Endothelial cell of umbilical vein (primary cell): ENCODE measurements around the gene GXYLT2. TPM values are rescaled to one million over a fixed set of nuclear protein-coding genes. Genes with fewer than 3 reads are reported as not detected.
A peak's percentile ranks its signal among the peaks of the same experiment; 100 is the strongest.

Experiments
- BruUV-seq: library from RNA; stranded (reverse); fragments of 400-500 nt; replicated peaks from 2 replicates; lab custom pipeline; 2021; lab: Mats Ljungman, UMichigan
- CTCF ChIA-PET: fragments of 300-600, 350-600 bp; sonication (Branson Sonifier 250); formaldehyde crosslinking; loops from one replicate; lab custom pipeline; 2021; ENCODE audit warnings: antibody characterized with exemption, inconsistent platforms; lab: Charles Lee
- POLR2A ChIA-PET: fragments of 300-600, 350-600 bp; sonication (Branson Sonifier 250); formaldehyde crosslinking; loops from one replicate; lab custom pipeline; 2021; ENCODE audit warnings: antibody characterized with exemption, inconsistent platforms; lab: Charles Lee
- DNase-seq: peaks from one replicate; pipeline ENCODE4 v3.0.0-alpha.2; 2011; ENCODE audit warnings: low read depth, low spot score
- FAIRE-seq: peaks from 2 replicates; lab custom pipeline; 2011; peaks lifted over from hg19 to GRCh38; lab: Jason Lieb, UNC
- H2AFZ ChIP-seq: 2 replicates; pipeline ENCODE4 v1.6.0; 2012; ENCODE audit warnings: low read depth, low read length, control low read depth, inconsistent platforms
- H3K27ac ChIP-seq: 2 replicates; pipeline ENCODE4 v1.5.1; 2011; ENCODE audit warnings: low read depth, mild to moderate bottlenecking, control low read depth, low read length, moderate library complexity; ENCODE audit not compliant: insufficient read depth
- H3K27me3 ChIP-seq, 2 experiments: 2 replicates each; pipeline versions ENCODE4 v1.6.0 to v1.6.1; 2011; ENCODE audit warnings: low read length in 2 of 2, mixed read lengths in 1 of 2; ENCODE audit not compliant: control insufficient read depth in 2 of 2, insufficient read depth in 2 of 2
- H3K36me3 ChIP-seq, 2 experiments: 2 replicates in 1 of 2; 3 replicates in 1 of 2; pipeline ENCODE4 v1.5.1; 2011; ENCODE audit warnings: low read length in 2 of 2, mild to moderate bottlenecking in 1 of 2, moderate library complexity in 1 of 2; ENCODE audit not compliant: control insufficient read depth in 2 of 2, insufficient read depth in 2 of 2; ENCODE audit errors: extremely low read depth in 1 of 2
- H3K4me1 ChIP-seq: 3 replicates; pipeline ENCODE4 v1.5.1; 2011; ENCODE audit warnings: mild to moderate bottlenecking, low read length; ENCODE audit not compliant: control insufficient read depth, insufficient read depth; ENCODE audit errors: extremely low read depth
- H3K4me2 ChIP-seq: 2 replicates; pipeline ENCODE4 v1.6.1; 2011; ENCODE audit warnings: low read length, control low read depth, mixed read lengths; ENCODE audit not compliant: insufficient read depth
- H3K4me3 ChIP-seq, 3 experiments: fragments of 200-600 bp in 1 of 3; sonication (generic), shearing (Covaris generic) in 1 of 3; replicated peaks in 1 of 3; 2 replicates each; pipeline ENCODE4 v1.5.1; 2011 to 2016; ENCODE audit warnings: control low read depth in 3 of 3, low read length in 3 of 3, mild to moderate bottlenecking in 2 of 3, inconsistent platforms in 1 of 3, low read depth in 1 of 3, moderate library complexity in 1 of 3; ENCODE audit not compliant: insufficient read depth in 1 of 3
- H3K79me2 ChIP-seq: 2 replicates; pipeline ENCODE4 v1.6.0; 2012; ENCODE audit warnings: low read length, inconsistent platforms; ENCODE audit not compliant: control insufficient read depth, insufficient read depth
- H3K9ac ChIP-seq: replicated peaks from 2 replicates; pipeline ENCODE3; 2011; ENCODE audit warnings: low read length, control low read depth; ENCODE audit not compliant: insufficient read depth; ENCODE audit errors: extremely low read depth
- H3K9me1 ChIP-seq: replicated peaks from 3 replicates; pipeline ENCODE4 v1.6.0; 2011; ENCODE audit warnings: mild to moderate bottlenecking, low read length; ENCODE audit not compliant: control insufficient read depth, insufficient read depth; ENCODE audit errors: extremely low read depth
- H3K9me3 ChIP-seq: replicated peaks from 2 replicates; pipeline ENCODE4 v1.5.1; 2012; ENCODE audit warnings: low read length, inconsistent platforms; ENCODE audit not compliant: control insufficient read depth, insufficient read depth
- H4K20me1 ChIP-seq: replicated peaks from 2 replicates; pipeline ENCODE3; 2011; ENCODE audit warnings: mild to moderate bottlenecking, low read length; ENCODE audit not compliant: control insufficient read depth, insufficient read depth; ENCODE audit errors: extremely low read depth
- EZH2 ChIP-seq: IDR thresholded peaks from 2 replicates; pipeline ENCODE4 v1.6.1; 2012; ENCODE audit warnings: borderline replicate concordance, low read depth, mild to moderate bottlenecking, moderate library complexity, low read length, inconsistent platforms; ENCODE audit not compliant: severe bottlenecking
- FOS ChIP-seq: IDR thresholded peaks from 2 replicates; pipeline ENCODE4 v1.6.1; 2011; ENCODE audit warnings: mild to moderate bottlenecking, low read length, moderate library complexity, borderline replicate concordance; ENCODE audit not compliant: insufficient read depth
- GATA2 ChIP-seq: IDR thresholded peaks from 2 replicates; pipeline ENCODE4 v1.7.0; 2011; ENCODE audit warnings: low read depth, mild to moderate bottlenecking, moderate library complexity, mixed read lengths, low read length; ENCODE audit not compliant: insufficient read length, insufficient read depth
- JUN ChIP-seq: IDR thresholded peaks from 2 replicates; pipeline ENCODE4 v1.6.1; 2011; ENCODE audit warnings: borderline replicate concordance, low read depth; ENCODE audit not compliant: insufficient read length, insufficient read depth
- MYC ChIP-seq: IDR thresholded peaks from one replicate; pipeline ENCODE4 v1.6.1; 2011; ENCODE audit warnings: mild to moderate bottlenecking, low read depth, low read length
- POLR2A ChIP-seq: IDR thresholded peaks from 2 replicates; pipeline ENCODE4 v1.6.1; 2012; ENCODE audit warnings: low read depth, mild to moderate bottlenecking, control low read depth, low read length
- POLR2AphosphoS5 ChIP-seq: IDR thresholded peaks from 2 replicates; pipeline ENCODE4 v1.6.1; 2012; ENCODE audit warnings: low read depth, mild to moderate bottlenecking, control low read depth, low read length, moderate library complexity; ENCODE audit not compliant: insufficient read depth
- dilution Hi-C: fragments of 300-500 bp; cut with MboI; formaldehyde crosslinking; loops from one replicate; pipeline ENCODE4 v1.15.0; 2019; ENCODE audit warnings: low sequenced_read_pairs; ENCODE audit not compliant: extremely low pct_ligation_motif_present
- intact Hi-C: fragments of 100-400 bp; cut with micrococcal nuclease; formaldehyde crosslinking; loops from one replicate; pipeline ENCODE4 v1.10.0; 2022
- polyA plus RNA-seq, 4 experiments: library from polyadenylated mRNA; depleted of rRNA in 3 of 4; stranded (reverse) in 3 of 4; unstranded in 1 of 4; fragments of >200 nt; gene quantifications; 2 replicates each; pipeline versions ENCODE4 v1.2.1 to v1.2.3, GENCODE V29; 2011 to 2012; ENCODE audit warnings: missing spikeins in 1 of 4
- total RNA-seq: library from RNA; stranded (reverse); gene quantifications from 2 replicates; pipeline ENCODE4 v1.2.3, GENCODE V29; 2021
- TF ChIP-seq, protein P1 (sequence below), 2 donors: IDR thresholded peaks; 1 replicate in 1 of 2; 2 replicates in 1 of 2; pipeline ENCODE4 v1.5.1; 2011; ENCODE audit warnings: low read length in 2 of 2, mild to moderate bottlenecking in 2 of 2, moderate library complexity in 2 of 2, control low read depth in 1 of 2, inconsistent platforms in 1 of 2, low read depth in 1 of 2; ENCODE audit not compliant: insufficient read depth in 1 of 2; ENCODE audit errors: extremely low read depth in 1 of 2
- TF ChIP-seq, protein P2 (sequence below): IDR thresholded peaks from 2 replicates; pipeline ENCODE4 v1.6.1; 2011; ENCODE audit not compliant: insufficient read depth, insufficient read length

The GXYLT2 gene
- total and polyA plus RNA-seq, 2 donors (not counting 3 experiments of a cell fraction or from before 2014, with no cell fraction given), result 0.07 to 0.24 TPM

DNA sequence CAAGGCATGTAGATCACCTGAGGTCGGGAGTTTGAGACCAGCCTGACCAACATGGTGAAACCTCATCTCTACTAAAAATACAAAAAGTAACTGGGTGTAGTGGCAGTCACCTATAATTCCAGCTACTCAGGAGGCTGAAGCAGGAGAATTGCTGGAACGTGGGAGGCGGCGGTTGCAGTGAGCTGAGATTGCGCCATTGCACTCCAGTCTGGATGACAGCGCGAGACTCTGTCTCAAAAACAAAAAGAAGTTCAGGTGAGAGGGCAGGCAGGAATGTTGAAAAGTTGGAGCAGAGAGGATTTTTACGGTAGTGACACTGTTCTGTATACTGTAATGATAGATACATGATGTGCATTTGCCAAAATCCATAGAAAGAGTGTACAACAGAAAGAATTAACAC lies 31.7 kb downstream of the GXYLT2 start:
- BruUV-seq, result no TSS peak

DNA sequence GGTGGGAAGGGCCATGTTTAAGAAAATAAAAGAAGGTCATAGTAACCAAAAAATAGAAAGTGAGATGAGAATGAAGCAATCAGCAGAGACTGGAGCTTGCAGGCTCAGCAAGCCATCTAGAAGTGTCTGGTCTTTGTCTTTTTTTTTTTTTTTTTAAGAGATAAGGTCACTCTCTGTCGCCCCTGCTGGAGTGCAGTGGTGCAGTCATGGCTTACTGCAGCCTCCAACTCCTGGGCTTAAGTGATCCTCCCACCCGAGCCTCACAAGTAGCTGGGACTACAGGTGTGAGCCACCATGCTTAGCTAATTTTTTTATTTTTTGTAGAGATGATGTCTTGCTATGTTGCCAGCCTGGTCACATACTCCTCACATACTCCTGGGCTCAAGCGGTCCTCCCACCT lies 36.2 kb downstream of the GXYLT2 start:
- dilution Hi-C loops, result no loop called here
- no peaks in the 10 kb centered on the region for H3K36me3 ChIP-seq
- no peaks in the 10 kb centered on the region for H4K20me1 ChIP-seq
- CTCF ChIA-PET, result interaction anchor here (0.7 to 1.8 kb wide), 2 partner anchors 25 to 73 kb away, joined by 3 to 7 read pairs; no protein-coding TSS in a partner anchor
- FAIRE-seq (no peak), DNase-seq (no peak)
- H3K9me3 ChIP-seq, result no peaks in the 10 kb centered on the region
- no peak overlapping the region for H3K4me3 ChIP-seq
- TF ChIP-seq, protein P1, sequence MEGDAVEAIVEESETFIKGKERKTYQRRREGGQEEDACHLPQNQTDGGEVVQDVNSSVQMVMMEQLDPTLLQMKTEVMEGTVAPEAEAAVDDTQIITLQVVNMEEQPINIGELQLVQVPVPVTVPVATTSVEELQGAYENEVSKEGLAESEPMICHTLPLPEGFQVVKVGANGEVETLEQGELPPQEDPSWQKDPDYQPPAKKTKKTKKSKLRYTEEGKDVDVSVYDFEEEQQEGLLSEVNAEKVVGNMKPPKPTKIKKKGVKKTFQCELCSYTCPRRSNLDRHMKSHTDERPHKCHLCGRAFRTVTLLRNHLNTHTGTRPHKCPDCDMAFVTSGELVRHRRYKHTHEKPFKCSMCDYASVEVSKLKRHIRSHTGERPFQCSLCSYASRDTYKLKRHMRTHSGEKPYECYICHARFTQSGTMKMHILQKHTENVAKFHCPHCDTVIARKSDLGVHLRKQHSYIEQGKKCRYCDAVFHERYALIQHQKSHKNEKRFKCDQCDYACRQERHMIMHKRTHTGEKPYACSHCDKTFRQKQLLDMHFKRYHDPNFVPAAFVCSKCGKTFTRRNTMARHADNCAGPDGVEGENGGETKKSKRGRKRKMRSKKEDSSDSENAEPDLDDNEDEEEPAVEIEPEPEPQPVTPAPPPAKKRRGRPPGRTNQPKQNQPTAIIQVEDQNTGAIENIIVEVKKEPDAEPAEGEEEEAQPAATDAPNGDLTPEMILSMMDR (IDR thresholded peaks at IDR 0.05; ENCODE audit: extremely low read depth in 1 of 2, insufficient read depth in 1 of 2, low read depth in 1 of 2, low read length in 2 of 2), result peak in 1 of 2 donors; percentile 1
- TF ChIP-seq JUN, result no peak
- POLR2A ChIA-PET, result no interaction called here
- no peak overlapping the region for H3K4me2 ChIP-seq
- intact Hi-C loops, result no loop called here
- peaks cover 2 to 5% of the 10 kb centered on the region in 2 experiments for H3K27me3 ChIP-seq
- no peak overlapping the region for H2AFZ ChIP-seq
- no peaks in the 10 kb centered on the region for H3K9me1 ChIP-seq
- no peaks in the 10 kb centered on the region for H3K4me1 ChIP-seq
- BruUV-seq, result no TSS peak
- no peak overlapping the region for H3K27ac ChIP-seq
- no peak overlapping the region for H3K9ac ChIP-seq
- no peaks in the 10 kb centered on the region for H3K79me2 ChIP-seq

More for the DNA sequence above, 31.7 kb downstream of the GXYLT2 start:
- H3K27ac ChIP-seq, result no peak overlapping the region
- no peak for TF ChIP-seq EZH2
- TF ChIP-seq FOS, result no peak
- TF ChIP-seq, protein P2, sequence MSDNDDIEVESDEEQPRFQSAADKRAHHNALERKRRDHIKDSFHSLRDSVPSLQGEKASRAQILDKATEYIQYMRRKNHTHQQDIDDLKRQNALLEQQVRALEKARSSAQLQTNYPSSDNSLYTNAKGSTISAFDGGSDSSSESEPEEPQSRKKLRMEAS, result no peak
- no peak for TF ChIP-seq MYC
- no peak for TF ChIP-seq GATA2
- TF ChIP-seq POLR2AphosphoS5, result no peak
- no peak for TF ChIP-seq POLR2A
- dilution Hi-C loops, result no loop called here
- FAIRE-seq (no peak), DNase-seq (no peak)
- H3K9me1 ChIP-seq, result no peaks in the 10 kb centered on the region
- H3K79me2 ChIP-seq, result no peaks in the 10 kb centered on the region
- ChIA-PET POLR2A (no interaction called here), CTCF (no interaction called here)
- no peaks in the 10 kb centered on the region for H3K9me3 ChIP-seq
- intact Hi-C loops, result no loop called here
- H3K9ac ChIP-seq, result no peak overlapping the region
- H3K4me3 ChIP-seq, result no peak overlapping the region
- H2AFZ ChIP-seq, result no peak overlapping the region
- no peak overlapping the region for H3K4me2 ChIP-seq
- no peaks in the 10 kb centered on the region for H3K4me1 ChIP-seq
- no peaks in the 10 kb centered on the region for H3K36me3 ChIP-seq
- H4K20me1 ChIP-seq, result no peaks in the 10 kb centered on the region
- no peaks in the 10 kb centered on the region for H3K27me3 ChIP-seq
